ENCODE results near the gene GZF1. TPM values are rescaled to one million over a fixed set of nuclear protein-coding genes. Genes with fewer than 3 reads are reported as not detected.

Gene GZF1
- polyA plus RNA-seq, 1 of the 3 experiments (the other 2 are of a cell fraction), result 20.6 TPM

- H3K36me3 ChIP-seq (replicated peaks in 1 of 2; ENCODE audit: control insufficient read depth in 1 of 2, insufficient read depth in 2 of 2, low read length in 1 of 2), result no peaks in the 10 kb centered on the region
- no peak overlapping the region for H3K4me2 ChIP-seq
- ChIA-PET CTCF (no interaction called here), POLR2A (no interaction called here)
- H3K27me3 ChIP-seq (ENCODE audit: insufficient read depth), result peaks cover 72% of the 10 kb centered on the region
- H3K9ac ChIP-seq, result no peak overlapping the region
- no peak overlapping the region for H2AFZ ChIP-seq (ENCODE audit: low read depth)
- no peaks in the 10 kb centered on the region for H3K9me3 ChIP-seq
- H3K4me3 ChIP-seq (ENCODE audit: low read depth in 2 of 2, low read length in 1 of 2), result no peak overlapping the region
- 12% methylated on average over 5 of the region's 5 CpGs for WGBS (ENCODE audit: low lambda C conversion rate)
- no peaks in the 10 kb centered on the region for H3K79me2 ChIP-seq (ENCODE audit: insufficient read depth)
- H3K9me2 ChIP-seq, result no peaks in the 10 kb centered on the region
- no peaks in the 10 kb centered on the region for H3K4me1 ChIP-seq (ENCODE audit: control insufficient read depth in 1 of 2, insufficient read depth in 2 of 2, low read depth in 1 of 2, low read length in 1 of 2)
- H3F3A ChIP-seq (replicated peaks; ENCODE audit: insufficient read depth), result no peaks in the 10 kb centered on the region
- TF ChIP-seq USF2 (IDR thresholded peaks at IDR 0.05; ENCODE audit: borderline replicate concordance, low read depth, low read length) (no peak), CTCF (IDR thresholded peaks at IDR 0.05) (no peak), FOXM1 (IDR thresholded peaks at IDR 0.05; ENCODE audit: low read depth) (no peak), FOXJ3 (CRISPR knock-in tag; IDR thresholded peaks at IDR 0.05) (no peak), RXRA (IDR thresholded peaks at IDR 0.05; ENCODE audit: borderline replicate concordance, low read depth) (no peak), FOSL2 (IDR thresholded peaks at IDR 0.05; ENCODE audit: borderline replicate concordance, low read depth) (no peak), JUND (IDR thresholded peaks at IDR 0.05) (no peak)
- no peak for DNase-seq
- no peaks in the 10 kb centered on the region for H4K20me1 ChIP-seq (ENCODE audit: insufficient read depth)
- no peak overlapping the region for H3K27ac ChIP-seq (ENCODE audit: low read depth in 2 of 2, low read length in 1 of 2)
These were observed 44.9 kb upstream of the GZF1 start for GRCh38 chr20:23317081-23317480.

GRCh38 chr20:23318347-23318746 lies 43.6 kb upstream of the GZF1 start:
- 9% methylated on average over 5 of the region's 5 CpGs for WGBS (ENCODE audit: low lambda C conversion rate)
- H3K27me3 ChIP-seq (ENCODE audit: insufficient read depth), result peaks cover 77% of the 10 kb centered on the region
- no peaks in the 10 kb centered on the region for H3K9me2 ChIP-seq
- H3K4me2 ChIP-seq, result no peak overlapping the region
- CTCF ChIA-PET, result no interaction called here
- no peak overlapping the region for H2AFZ ChIP-seq (ENCODE audit: low read depth)
- H3K9me3 ChIP-seq, result no peaks in the 10 kb centered on the region
- H4K20me1 ChIP-seq (ENCODE audit: insufficient read depth), result no peaks in the 10 kb centered on the region
- no peak for DNase-seq
- H3K79me2 ChIP-seq (ENCODE audit: insufficient read depth), result no peaks in the 10 kb centered on the region
- H3F3A ChIP-seq (replicated peaks; ENCODE audit: insufficient read depth), result no peaks in the 10 kb centered on the region
- H3K4me3 ChIP-seq (ENCODE audit: low read depth in 2 of 2, low read length in 1 of 2), result no peak overlapping the region
- no peak overlapping the region for H3K9ac ChIP-seq
- no peaks in the 10 kb centered on the region for H3K36me3 ChIP-seq (replicated peaks in 1 of 2; ENCODE audit: control insufficient read depth in 1 of 2, insufficient read depth in 2 of 2, low read length in 1 of 2)
- H3K4me1 ChIP-seq (ENCODE audit: control insufficient read depth in 1 of 2, insufficient read depth in 2 of 2, low read depth in 1 of 2, low read length in 1 of 2), result no peaks in the 10 kb centered on the region
- no peak overlapping the region for H3K27ac ChIP-seq (ENCODE audit: low read depth in 2 of 2, low read length in 1 of 2)
- no peak for TF ChIP-seq IRF3 (IDR thresholded peaks at IDR 0.05; ENCODE audit: low read depth, low read length)
- POLR2A ChIA-PET, result no interaction called here

Measured in SK-N-SH (cell line).